Omental fat pad (tissue), 4 donors: Measurements from ENCODE around the gene CRIM1. TPM values are rescaled to one million over a fixed set of nuclear protein-coding genes. Genes with fewer than 3 reads are reported as not detected.
A peak's percentile ranks its signal among the peaks of the same experiment; 100 is the strongest.

Experiments
- ATAC-seq: fragments of 150-250 bp; one replicate; pipeline ENCODE4 v1.9.1; 2016; ENCODE audit warnings: mild to moderate bottlenecking, moderate library complexity; ENCODE audit not compliant: low FRiP score
- DNase-seq: peaks from one replicate; pipeline ENCODE4 v3.0.0-alpha.2; 2019; ENCODE audit warnings: low spot score
- CTCF ChIP-seq, 3 donors: fragments of 450-650 bp; IDR thresholded peaks; one replicate each; pipeline ENCODE4 v1.5.1; 2016 to 2017; ENCODE audit warnings: antibody characterized with exemption in 3 of 3, mild to moderate bottlenecking in 3 of 3, moderate library complexity in 2 of 3
- total RNA-seq, 4 donors: library from RNA; depleted of rRNA; stranded (reverse); fragments of >200 nt; gene quantifications; one replicate each; pipeline ENCODE4 v1.1.0, GENCODE V29; 2016

CRIM1 gene
- total RNA-seq, 4 donors from 2014 or later, result 229 to 252 (median 233) TPM

GRCh38 chr2:36441065-36441625 is 85.6 kb downstream of the CRIM1 start:
- no peak for TF ChIP-seq CTCF (IDR thresholded peaks at IDR 0.05)
- ATAC-seq (no peak), DNase-seq (no peak)

GRCh38 chr2:36441816-36442215 is 86.2 kb downstream of the CRIM1 start:
- ATAC-seq (peak; percentile 66), DNase-seq (no peak)
- no peak for TF ChIP-seq CTCF (IDR thresholded peaks at IDR 0.05)

GRCh38 chr2:36444216-36444936 is 88.8 kb downstream of the CRIM1 start:
- DNase-seq (no peak), ATAC-seq (no peak)
- no peak for TF ChIP-seq CTCF (IDR thresholded peaks at IDR 0.05)

GRCh38 chr2:36445185-36445866 is 89.7 kb downstream of the CRIM1 start:
- ATAC-seq (no peak), DNase-seq (no peak)
- TF ChIP-seq CTCF (IDR thresholded peaks at IDR 0.05), result no peak

- no peak for TF ChIP-seq CTCF (IDR thresholded peaks at IDR 0.05)
- ATAC-seq, result no peak
Observed at GRCh38 chr2:36446294-36446693, 90.7 kb downstream of the CRIM1 start.

GRCh38 chr2:36449213-36449612 is 93.6 kb downstream of the CRIM1 start:
- DNase-seq, result no peak
- no peak for TF ChIP-seq CTCF (IDR thresholded peaks at IDR 0.05)
- ATAC-seq, result peak; percentile 17

More at GRCh38 chr2:36446294-36446693, 90.7 kb downstream of the CRIM1 start:
- DNase-seq, result no peak
